NCI-H2227 (cell line): Measurements from ENCODE around the gene CORO1A.
"Not testable (repeated sequence)": the region's sequence is repeated elsewhere in the genome, so short reads cannot be mapped to it uniquely, and the experiment has no call there.

Experiments used
- DNase-seq: peaks from one replicate; lab custom pipeline; 2025; ENCODE audit not compliant: unreplicated experiment; lab: John Stamatoyannopoulos, UW

CORO1A gene

DNA sequence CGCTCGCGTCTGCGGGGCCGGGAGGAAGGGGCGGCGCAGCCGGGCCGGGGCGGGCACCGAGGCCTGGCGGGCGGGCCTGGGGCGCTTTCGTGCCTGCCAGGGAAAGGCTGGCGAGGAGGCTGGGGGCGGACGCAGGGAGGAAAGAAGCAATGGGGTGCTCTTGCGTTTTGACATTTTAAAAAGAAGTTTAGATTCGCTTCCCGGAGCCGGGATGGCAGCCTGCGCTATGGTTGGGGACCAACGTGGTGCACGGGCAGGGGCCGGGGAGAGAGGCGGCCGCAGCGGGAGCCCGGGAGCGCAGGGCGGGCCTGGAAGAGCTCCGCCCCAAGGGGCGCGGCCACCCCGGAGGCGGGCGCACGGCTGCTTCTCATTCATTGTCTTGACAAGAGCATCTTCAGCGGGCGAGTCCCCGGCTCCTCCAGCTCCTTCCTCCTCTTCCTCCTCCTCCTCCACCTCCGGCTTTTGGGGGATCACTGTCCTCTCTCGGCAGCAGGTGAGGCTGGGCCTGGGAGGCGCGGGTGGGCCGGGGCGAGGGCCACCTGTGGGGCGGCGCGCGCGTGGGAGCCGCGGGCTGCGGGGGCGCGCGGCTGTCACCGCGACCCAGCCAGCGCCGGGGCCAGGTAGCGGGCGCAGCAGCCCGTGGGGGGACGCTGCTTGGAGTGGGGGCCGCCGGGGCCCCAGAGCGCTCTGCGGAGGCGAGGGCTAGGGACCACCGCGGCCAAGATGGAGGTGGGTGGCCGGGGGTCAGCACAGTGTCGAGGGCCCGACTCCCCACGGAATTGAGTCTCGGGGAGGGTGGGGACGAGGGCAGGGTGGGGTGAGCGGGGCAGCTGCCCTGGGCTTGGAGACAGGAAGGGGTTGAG lies at the start of gene CORO1A:
Gene CORO1A, plus strand, starts transcription at position 370 of the 863 bp plus-strand sequence. CDS start 1,608 bp downstream, outside the sequence.
- peak; percentile 87 for DNase-seq

DNA sequence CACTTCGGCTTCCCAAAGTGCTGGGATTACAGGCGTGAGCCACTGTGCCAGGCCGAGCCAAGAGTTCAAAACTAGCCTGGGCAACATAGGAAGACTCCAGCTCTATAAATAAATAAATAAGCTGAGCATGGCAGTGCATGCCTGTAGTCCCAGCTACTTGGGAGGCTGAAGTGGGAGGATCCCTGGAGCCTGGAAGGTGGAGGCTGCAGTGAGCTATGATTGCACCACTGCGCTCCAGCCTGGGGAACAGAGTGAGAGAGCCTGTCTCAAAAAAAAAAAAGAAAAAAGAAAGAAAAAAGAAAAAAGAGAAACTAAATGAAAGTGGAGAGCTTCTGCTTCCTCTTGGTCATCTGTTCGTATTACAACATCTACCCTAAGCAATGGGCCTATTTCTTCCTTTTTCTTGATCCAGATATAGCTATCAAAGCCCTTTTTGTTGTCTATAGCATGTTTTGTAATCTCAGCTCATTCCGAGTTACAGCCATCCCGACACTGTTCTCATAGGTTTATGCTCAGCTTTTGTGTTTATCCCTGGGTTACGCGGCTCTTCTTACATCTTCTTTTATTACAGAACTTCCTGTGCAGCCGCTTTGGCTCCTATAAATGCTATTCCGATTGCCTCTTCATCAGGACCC lies 46.3 kb upstream of the CORO1A start:
- DNase-seq, result no peak

DNA sequence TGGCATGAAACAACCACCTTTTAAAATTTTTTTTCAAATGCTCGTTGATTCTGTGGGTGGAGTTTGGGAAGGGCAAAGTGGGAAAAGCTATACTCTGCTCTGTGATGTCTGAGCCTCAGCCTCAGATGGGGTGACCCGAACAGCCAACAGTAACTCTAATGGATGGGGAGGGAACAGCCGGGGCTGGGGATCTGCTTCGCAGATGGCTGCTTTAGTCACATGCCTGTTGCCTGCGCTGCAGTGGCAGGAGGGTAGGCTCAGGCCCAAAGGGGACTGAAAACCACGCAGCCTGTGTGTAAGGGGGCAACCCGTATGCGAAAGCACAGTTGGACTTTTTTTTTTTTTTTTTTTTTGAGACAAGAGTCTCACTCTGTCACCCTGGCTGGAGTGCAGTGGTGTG lies 45.5 kb upstream of the CORO1A start:
- peak; percentile 31 for DNase-seq

DNA sequence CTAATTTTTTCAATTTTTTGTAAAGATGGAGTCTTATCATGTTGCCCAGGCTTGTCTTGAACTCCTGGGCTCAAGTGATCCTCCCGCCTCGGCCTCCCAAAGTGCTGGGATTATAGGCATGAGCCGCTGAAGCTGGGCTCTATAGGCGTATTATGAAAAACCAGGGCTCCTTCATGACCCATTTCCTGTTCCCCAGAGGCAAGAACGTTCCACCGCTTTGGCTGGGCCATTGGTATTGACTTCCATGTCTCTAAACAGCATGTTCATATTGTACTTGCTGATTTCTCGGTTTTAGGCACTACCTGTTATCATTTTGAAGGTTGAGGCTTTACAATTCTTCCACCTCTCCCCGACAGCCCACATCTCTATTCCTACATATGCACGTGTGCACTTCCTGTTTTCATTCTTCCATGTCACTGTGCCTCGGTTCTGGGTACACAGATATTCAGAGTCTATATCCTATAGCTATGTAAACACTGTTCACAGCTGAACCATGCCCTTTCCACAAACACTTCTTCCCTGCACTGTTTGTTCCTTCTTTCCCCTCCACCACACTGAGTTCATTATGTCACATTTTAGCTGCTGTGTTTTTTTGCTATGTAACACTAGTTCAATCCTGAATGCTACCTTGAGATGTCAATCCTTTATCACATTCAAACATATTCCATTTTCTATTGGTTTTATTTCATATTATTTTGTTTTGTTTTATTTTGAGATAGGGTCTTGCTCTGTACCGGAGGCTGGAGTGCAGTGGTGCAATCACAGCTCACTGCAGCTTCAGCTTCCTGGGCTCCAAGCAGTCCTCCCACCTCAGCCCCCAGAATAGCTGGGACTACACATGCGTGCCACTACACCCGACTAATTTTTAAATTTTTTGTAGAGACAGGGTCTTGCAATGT lies 43.6 kb upstream of the CORO1A start:
- no peak for DNase-seq

DNA sequence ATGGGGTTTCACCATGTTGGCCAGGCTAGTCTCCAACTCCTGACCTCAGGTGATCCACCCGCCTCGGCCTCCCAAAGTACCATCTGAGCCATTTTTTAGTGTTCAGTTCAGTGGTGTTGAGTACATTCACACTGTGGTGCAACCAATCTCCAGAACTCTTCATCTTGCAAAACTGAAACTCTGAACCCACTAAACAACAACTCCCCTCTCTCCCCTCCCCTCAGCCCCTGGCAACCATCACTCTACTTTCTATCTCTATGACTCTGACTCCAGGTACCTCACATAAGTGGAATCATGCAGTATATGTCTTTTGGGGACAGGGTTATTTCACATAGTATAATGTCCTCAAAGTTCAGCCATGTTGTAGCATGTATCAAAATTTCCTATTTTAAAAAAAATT lies 41.7 kb upstream of the CORO1A start:
- no peak for DNase-seq

DNA sequence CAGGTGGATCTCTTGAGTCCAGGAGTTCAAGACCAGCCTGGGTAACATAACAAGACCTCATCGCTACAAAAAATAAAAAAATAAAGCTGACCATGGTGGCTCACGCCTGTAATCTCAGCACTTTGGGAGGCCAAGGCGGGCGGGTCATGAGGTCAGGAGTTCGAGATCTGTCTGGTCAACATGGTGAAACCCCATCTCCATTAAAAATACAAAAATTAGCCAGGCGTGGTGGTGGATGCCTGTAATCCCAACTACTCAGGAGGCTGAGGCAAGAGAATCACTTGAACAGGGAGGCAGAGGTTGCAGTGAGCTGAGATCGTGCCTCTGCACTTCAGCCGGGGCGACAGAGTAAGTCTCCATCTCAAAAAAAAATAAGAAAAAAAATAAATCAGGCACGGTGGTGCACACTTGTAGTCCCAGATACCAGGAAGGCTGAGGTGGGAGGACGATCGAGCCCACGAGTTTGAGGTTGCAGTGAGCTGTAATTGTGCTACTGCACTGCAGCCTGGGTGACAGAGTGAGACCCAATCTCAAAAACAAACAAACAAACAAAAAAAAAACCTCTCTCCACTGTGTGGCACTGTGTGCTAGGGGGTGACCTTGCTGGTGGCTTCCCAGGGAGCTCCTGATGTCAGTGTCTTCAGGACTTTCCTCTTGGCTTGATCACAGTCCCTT lies 40.6 kb upstream of the CORO1A start:
- DNase-seq, result peak; percentile 27

DNA sequence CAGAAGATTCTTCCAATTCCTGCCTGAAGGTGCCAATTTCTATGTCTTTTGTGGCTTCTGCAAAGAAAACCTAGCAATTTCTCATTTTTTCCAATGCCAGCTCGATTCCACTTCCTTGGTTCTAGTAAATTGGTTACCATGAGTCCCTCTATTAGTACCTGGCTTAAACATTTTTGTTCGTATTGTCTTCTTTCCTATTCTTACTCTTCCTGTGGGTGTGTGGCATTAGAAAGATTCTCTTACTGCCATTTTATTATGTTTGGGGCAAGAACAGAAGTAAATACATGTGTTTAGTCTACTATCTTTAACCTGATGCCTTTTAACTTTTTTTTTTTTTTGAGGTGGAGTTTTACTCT lies 40.1 kb upstream of the CORO1A start:
- DNase-seq, result no peak

DNA sequence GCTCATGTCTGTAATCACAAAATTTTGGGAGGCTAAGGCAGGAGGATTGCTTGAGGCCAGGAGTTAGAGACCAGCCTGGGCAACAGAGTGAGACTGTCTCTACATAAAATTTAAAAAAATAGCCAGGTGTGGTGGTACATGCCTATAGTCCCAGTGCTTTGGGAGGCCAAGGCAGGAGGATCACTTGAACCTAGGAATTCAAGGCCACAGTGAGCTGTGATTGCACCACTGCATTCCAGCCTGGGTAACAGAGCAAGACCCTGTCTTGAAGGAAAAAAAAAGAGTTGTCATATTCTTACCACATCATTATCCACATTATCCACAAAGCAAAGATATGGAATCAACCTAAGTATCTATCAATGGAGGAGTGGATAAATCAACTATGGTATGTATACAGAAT lies 39.4 kb upstream of the CORO1A start:
- DNase-seq, result no peak

DNA sequence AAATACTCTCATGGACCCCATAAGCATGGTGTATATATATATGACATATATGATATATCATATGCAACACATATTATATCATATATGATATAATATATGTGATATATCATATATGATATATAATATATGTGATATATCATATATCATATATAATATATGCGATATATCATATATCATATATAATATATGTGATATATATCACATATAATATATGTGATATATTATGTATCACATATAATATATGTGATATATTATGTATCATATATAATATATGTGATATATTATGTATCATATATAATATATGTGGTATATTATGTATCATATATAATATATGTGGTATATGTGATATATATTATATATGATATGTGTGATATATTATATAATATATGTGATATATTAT lies 38.5 kb upstream of the CORO1A start:
- no peak for DNase-seq

DNA sequence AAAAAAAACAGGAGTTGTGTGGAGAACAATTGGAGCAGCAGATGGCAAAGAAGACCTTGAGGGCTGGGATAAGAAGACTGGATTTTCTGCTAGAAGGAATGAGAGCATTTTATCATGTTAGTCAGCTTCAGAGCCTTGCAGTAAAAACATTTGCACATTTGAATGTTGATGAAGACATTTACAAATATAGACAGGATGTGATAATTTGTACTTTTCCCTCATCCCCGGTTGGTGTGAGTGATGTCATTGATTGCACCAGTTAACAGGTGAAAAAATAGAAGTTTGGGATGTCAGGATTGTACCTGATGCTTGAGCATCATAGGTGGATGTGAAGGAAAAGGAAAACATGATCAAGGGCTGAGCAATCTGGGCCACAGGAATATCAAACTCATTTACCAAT lies 37.7 kb upstream of the CORO1A start:
- DNase-seq, result no peak

DNA sequence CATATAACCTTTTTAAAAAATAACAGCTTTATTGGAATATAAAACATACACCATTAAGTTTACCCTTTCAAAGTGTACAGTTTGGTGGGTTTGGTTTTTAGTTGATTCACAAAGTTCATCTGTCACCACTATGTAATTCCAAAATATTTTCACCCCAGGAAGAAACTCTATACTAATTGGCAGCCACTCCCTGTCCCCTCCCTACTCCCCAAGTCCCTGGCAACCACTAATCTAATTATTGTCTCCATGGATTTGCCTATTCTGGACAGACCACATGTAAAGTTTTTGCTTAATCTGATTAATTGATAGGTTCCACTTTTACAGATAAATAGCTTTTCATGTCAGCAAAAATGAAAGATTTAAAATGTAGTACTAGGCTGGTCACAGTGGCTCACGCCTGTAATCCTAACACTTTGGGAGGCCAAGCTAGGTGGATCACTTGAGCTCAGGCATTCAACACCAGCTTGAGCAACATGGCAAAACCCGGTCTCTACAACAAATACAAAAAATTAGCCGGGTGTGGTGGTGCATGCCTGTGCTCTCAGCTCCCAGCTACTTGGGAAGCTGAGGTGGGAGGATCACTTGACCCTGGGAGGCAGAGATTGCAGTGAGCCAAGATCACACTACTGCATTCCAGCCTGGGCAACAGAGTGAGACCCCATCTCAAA lies 35.4 kb upstream of the CORO1A start:
- no peak for DNase-seq

DNA sequence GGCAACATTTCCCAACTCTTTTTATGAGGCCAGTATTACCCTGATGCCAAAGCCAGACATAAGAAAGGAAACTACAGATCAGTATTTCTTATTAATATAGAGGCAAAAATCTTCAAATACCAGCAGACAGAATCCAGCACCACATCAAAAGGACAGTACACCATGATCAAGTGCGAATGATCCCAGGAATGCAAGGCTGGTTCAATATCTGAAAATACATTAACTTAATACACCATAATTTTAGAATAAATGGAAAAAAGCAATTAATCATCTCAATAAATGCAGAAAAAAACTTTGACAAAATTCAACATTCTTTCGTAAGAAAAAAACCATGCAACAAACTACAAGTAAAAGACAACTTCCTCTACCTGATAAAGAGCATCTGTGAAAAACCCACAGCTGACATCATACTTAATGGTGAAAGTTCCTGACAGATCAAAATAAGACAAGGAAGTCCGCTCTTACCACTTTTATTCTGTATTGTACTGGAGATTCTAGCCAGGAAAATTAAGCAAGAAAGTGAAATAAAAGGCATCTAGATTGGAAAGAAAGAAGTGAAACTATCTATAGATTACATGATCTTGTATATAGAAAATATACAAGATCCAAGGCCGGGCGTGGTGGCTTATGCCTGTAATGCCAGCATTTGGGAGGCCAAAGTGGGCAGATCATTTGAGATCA lies 34.0 kb upstream of the CORO1A start:
- DNase-seq, result no peak

DNA sequence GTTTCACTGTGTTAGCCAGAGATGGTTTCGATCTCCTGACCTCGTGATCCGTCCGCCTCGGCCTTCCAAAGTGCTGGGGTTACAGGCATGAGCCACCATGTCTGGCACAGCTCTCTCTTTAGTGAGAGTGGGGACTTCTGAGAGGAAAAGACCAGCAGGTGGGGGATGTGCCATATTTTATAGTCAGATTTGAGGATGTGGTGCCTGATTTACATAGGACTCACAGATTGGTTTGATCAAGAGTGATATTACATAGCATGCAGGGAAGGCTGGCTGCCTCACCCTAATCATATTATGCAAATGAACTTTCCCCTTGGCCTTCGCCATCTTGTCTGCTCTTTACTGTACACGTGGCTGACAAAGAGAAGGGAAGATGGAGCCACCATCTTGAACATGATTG lies 32.3 kb upstream of the CORO1A start:
- DNase-seq, result no peak

DNA sequence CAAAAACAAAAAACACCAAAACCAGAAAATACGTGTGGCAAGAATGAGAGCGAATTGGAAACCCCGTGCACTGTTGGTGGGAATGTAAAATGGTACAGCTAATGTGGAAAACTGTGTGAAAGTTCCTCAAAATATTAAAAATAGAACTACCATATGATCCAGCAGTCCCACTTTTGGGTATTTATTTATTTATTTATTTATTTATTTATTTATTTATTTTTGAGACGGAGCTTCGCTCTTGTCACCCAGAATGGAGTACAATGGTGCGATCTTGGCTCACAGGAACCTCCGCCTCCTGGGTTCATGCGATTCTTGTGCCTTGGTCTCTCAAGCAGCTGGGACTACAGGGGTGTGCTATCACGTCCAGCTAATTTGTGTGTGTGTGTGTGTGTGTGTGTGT lies 30.9 kb upstream of the CORO1A start:
- no peak for DNase-seq

DNA sequence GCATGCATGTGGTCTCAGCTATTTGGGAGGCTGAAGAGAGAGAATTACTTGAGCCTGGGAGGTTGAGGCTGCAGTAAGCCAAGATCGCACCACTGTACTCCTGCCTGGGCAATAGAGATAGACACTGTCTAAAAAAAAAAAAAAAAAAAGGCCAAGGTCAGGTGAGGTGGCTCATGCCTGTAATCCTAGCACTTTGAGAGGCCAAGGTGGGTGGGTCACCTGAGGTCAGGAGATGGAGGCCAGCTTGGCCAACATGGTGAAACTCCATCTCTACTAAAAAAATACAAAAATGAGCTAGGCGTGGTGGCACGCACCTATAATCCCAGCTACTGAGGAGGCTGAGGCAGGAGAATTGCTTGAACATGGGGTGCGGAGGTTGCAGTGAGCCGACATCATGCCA lies 28.2 kb upstream of the CORO1A start:
- DNase-seq, result no peak

DNA sequence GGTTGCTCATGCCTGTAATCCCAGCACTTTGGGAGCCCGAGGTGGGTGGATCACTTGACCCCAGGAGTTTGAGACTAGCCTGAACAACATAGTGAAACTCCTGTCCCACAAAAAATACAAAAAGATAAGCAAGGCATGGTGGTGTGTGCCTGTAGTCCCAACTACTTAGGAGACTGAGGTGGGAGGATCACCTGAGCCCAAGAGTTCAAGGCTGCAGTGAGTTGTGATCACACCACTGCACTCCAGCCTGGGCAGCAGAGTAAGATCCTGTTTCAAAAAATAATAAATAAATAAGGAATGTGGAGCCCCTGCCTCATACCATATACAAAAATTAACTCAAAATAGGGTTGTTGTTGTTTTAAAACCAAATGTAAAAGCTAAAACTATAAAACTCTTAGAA lies 26.2 kb upstream of the CORO1A start:
- no peak for DNase-seq

DNA sequence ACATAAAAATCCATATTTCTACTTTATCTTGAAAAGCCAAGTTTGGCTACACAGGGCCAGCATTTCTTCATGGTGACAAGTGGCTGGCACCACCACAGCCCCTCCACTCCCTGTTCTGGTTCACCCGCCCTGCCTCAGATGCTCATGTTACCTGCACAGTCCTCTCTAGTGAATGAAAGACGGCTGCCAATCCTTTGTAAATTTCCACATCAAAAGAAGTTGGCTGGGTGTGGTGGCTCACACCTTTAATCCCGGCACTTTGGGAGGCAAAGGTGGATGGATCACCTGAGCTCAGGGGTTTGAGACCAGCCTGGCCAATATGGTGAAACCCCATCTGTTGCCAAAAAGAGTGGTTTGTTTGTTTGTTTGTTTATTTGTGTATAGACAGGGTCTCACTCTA lies 19.9 kb upstream of the CORO1A start:
- no peak for DNase-seq

DNA sequence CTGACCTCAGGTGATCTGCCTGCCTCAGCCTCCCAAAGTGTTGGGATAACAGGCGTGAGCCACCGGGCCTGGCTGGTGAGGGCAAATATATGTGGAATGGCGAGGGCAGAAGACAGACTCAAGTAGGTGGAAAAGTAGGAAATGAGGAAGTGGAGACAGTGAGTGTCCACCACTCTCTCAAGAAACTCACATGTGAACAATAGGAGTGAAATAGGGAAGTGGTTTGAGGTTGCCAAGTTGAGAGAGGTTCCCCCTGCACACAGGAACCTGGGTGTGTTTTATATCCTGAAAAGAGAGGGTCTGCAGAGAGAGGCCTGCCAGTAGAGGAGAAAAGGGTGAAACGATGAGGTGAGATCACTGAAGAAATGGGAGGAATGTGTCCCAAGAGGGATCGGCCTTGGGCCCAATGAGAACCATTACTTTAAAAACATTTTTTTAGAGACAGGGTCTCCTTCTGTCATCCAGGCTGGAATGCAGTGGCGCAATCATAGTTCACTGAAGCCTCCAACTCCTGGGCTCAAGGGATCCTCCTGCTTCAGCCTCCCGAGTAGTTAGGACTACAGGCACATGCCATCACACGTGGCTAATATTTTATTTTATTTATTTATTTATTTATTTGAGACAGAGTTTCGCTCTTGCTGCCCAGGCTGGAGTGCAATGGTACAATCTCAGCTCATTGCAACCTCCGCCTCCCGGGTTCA lies 17.1 kb upstream of the CORO1A start:
- no peak for DNase-seq

DNA sequence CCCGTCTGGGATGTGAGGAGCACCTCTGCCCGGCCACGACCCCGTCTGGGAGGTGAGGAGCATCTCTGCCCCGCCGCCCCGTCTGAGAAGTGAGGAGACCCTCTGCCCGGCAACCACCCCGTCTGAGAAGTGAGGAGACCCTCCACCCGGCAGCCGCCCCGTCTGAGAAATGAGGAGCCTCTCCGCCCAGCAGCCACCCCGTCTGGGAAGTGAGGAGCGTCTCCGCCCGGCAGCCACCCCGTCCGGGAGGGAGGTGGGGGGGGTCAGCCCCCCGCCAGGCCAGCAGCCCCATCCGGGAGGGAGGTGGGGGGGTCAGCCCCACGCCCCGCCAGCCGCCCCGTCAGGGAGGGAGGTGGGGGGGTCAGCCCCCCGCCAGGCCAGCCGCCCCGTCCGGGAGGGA lies 14.7 kb upstream of the CORO1A start:
- not testable (repeated sequence) for DNase-seq
